GM23338 (cell line): Measurements from ENCODE around the gene CLSTN1. TPM values are rescaled to one million over a fixed set of nuclear protein-coding genes. Genes with fewer than 3 reads are reported as not detected.

Experiments
- ATAC-seq: fragments of 200-7000 bp; cut with Tn5 transposase; 3 replicates; pipeline ENCODE4 v1.9.1; 2020
- DNase-seq: peaks from one replicate; pipeline ENCODE4 v3.0.0-alpha.2; 2015; ENCODE audit warnings: low spot score
- H2AFZ ChIP-seq: fragments of 200-600 bp; sonication (generic); 2 replicates; pipeline ENCODE4 v1.8.0; 2016; ENCODE audit warnings: antibody characterized with exemption, mild to moderate bottlenecking, moderate library complexity
- H3F3A ChIP-seq: fragments of 200-600 bp; sonication (generic); replicated peaks from 2 replicates; pipeline ENCODE4 v1.8.0; 2017; ENCODE audit warnings: antibody characterized with exemption, mixed run types, low read depth
- H3K27ac ChIP-seq: fragments of 200-600 bp; sonication (generic); 2 replicates; pipeline ENCODE4 v1.6.1; 2016; ENCODE audit warnings: low read depth
- H3K27me3 ChIP-seq: fragments of 200-600 bp; sonication (generic); 2 replicates; pipeline ENCODE4 v1.8.0; 2016; ENCODE audit warnings: mild to moderate bottlenecking, mixed run types, moderate library complexity; ENCODE audit not compliant: insufficient read depth
- H3K36me3 ChIP-seq: fragments of 200-600 bp; sonication (generic); 2 replicates; pipeline ENCODE4 v1.8.0; 2016; ENCODE audit warnings: mild to moderate bottlenecking; ENCODE audit not compliant: insufficient read depth
- H3K4me1 ChIP-seq: fragments of 200-600 bp; sonication (generic); 2 replicates; pipeline ENCODE4 v1.8.0; 2016; ENCODE audit warnings: mild to moderate bottlenecking, moderate library complexity; ENCODE audit not compliant: insufficient read depth
- H3K4me2 ChIP-seq: fragments of 200-600 bp; sonication (generic); 2 replicates; pipeline ENCODE4 v1.7.1; 2017; ENCODE audit warnings: mixed run types
- H3K4me3 ChIP-seq: fragments of 200-600 bp; sonication (generic); 2 replicates; pipeline ENCODE4 v1.6.1; 2016; ENCODE audit warnings: mixed run types
- H3K79me2 ChIP-seq: fragments of 200-600 bp; sonication (generic); replicated peaks from 2 replicates; pipeline ENCODE4 v1.8.0; 2017; ENCODE audit warnings: mild to moderate bottlenecking; ENCODE audit not compliant: insufficient read depth
- H3K9me2 ChIP-seq: fragments of 200-600 bp; sonication (generic); 2 replicates; pipeline ENCODE4 v1.8.0; 2017; ENCODE audit not compliant: insufficient read depth
- H4K20me1 ChIP-seq: fragments of 200-600 bp; sonication (generic); replicated peaks from 2 replicates; pipeline ENCODE4 v1.8.0; 2017; ENCODE audit warnings: mild to moderate bottlenecking; ENCODE audit not compliant: insufficient read depth
- H3K27ac Mint-ChIP-seq: 2 replicates; pipeline ENCODE4 v1.8.0; 2020; ENCODE audit warnings: inconsistent platforms, mild to moderate bottlenecking, moderate library complexity, mixed read lengths
- H3K27me3 Mint-ChIP-seq: 3 replicates; pipeline ENCODE4 v1.8.0; 2022; ENCODE audit warnings: low read depth, mild to moderate bottlenecking, moderate library complexity, mixed read lengths, inconsistent platforms; ENCODE audit not compliant: insufficient read depth, poor library complexity
- H3K36me3 Mint-ChIP-seq: 3 replicates; pipeline ENCODE4 v1.8.0; 2021; ENCODE audit warnings: low read depth, mild to moderate bottlenecking, inconsistent platforms, moderate library complexity, mixed read lengths
- H3K4me1 Mint-ChIP-seq: 3 replicates; pipeline ENCODE4 v1.8.0; 2020; ENCODE audit warnings: mild to moderate bottlenecking, inconsistent platforms, mixed read lengths
- H3K4me3 Mint-ChIP-seq: 3 replicates; pipeline ENCODE4 v1.8.0; 2021; ENCODE audit warnings: moderate library complexity, mild to moderate bottlenecking, inconsistent platforms, mixed read lengths
- H3K9me3 Mint-ChIP-seq: 3 replicates; pipeline ENCODE4 v1.8.0; 2020; ENCODE audit warnings: moderate library complexity, mild to moderate bottlenecking, inconsistent platforms, mixed read lengths
- CREB1 ChIP-seq: fragments of 250-450 bp; sonication (Bioruptor Pico); IDR thresholded peaks from 2 replicates; pipeline ENCODE4 v1.5.0; 2020; ENCODE audit warnings: low read depth, mild to moderate bottlenecking, moderate library complexity
- EZH2 ChIP-seq: fragments of 200-600 bp; sonication (generic); IDR thresholded peaks from one replicate; pipeline ENCODE4 v1.8.0; 2017; ENCODE audit warnings: antibody characterized with exemption, mild to moderate bottlenecking, low read depth; ENCODE audit not compliant: unreplicated experiment
- EZH2phosphoT487 ChIP-seq: fragments of 200-600 bp; sonication (generic); IDR thresholded peaks from one replicate; pipeline ENCODE4 v1.8.1; 2018; ENCODE audit warnings: antibody characterized with exemption; ENCODE audit not compliant: unreplicated experiment
- STAT1 ChIP-seq: IDR thresholded peaks from one replicate; pipeline ENCODE4 v1.6.1; 2016; ENCODE audit warnings: antibody characterized with exemption; ENCODE audit not compliant: unreplicated experiment
- ZNF331 ChIP-seq: fragments of 250-450 bp; sonication (Bioruptor Pico); IDR thresholded peaks from 2 replicates; pipeline ENCODE4 v1.5.0; 2020; ENCODE audit warnings: low read depth, mild to moderate bottlenecking, moderate library complexity
- polyA plus RNA-seq: library from polyadenylated mRNA; unstranded; fragments of >200 nt; fragmentation: Nextera tagmentation; extraction: Ambion mirVana; gene quantifications from 2 replicates; pipeline ENCODE4 v1.2.1, GENCODE V29; 2016
- total RNA-seq: library from RNA; depleted of rRNA; stranded (reverse); fragments of >200 nt; shearing (Covaris generic); gene quantifications from 2 replicates; pipeline ENCODE4 v1.2.3, GENCODE V29; 2014
- TF ChIP-seq, protein P1 (sequence below), 2 experiments: fragments of 200-600 bp in 1 of 2; sonication (generic) in 1 of 2; conservative IDR thresholded peaks; 2 replicates each; pipeline versions ENCODE4 v1.5.1 to v1.6.1; 2016 to 2017; ENCODE audit warnings: antibody characterized with exemption in 2 of 2, low read depth in 2 of 2, mild to moderate bottlenecking in 2 of 2, moderate library complexity in 1 of 2
- TF ChIP-seq, protein P2 (sequence below): IDR thresholded peaks from 2 replicates; pipeline ENCODE4 v1.6.1; 2016; ENCODE audit warnings: antibody characterized with exemption

CLSTN1 gene
- total and polyA plus RNA-seq, 2 experiments from 2014 or later, result 38.5 to 66.2 TPM

DNA sequence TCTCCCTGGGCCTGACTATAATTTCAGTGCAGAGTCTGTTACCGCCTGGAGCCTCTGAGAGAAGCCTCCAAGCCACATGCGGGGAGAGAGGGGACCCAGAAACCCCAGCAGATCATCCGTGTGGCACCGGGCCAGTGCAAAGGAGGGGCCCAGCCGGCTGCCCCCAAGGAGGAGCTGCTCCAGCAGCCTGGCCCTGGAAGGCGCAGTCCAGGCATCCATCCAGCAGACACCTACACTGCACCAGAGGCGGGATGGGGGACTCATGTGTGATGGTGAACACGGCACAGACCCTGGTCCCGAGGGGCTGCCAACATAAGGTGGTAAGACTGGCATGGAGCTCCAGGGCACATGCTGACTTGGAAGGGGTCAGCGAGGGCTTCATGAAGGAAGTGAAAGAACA is 39.6 kb upstream of the CLSTN1 start:
- H3K9me2 ChIP-seq, result no peaks in the 10 kb centered on the region
- H3K9me3 Mint-ChIP-seq, result no peaks in the 10 kb centered on the region; the same call in 2 of the 3 replicates
- H3K4me3 Mint-ChIP-seq, result no peak overlapping the region
- no peaks in the 10 kb centered on the region for H3K36me3 ChIP-seq
- H3K79me2 ChIP-seq, result no peaks in the 10 kb centered on the region
- H3K4me1 Mint-ChIP-seq, result peaks cover 20% of the 10 kb centered on the region
- peaks cover 7% of the 10 kb centered on the region; the same call in 1 of the 2 replicates for H3K4me1 ChIP-seq
- 0 out of 2 replicates have a peak, but pooled peaks cover 2% of the 10 kb centered on the region for H4K20me1 ChIP-seq
- peaks cover 7% of the 10 kb centered on the region for H3K36me3 Mint-ChIP-seq
- H2AFZ ChIP-seq, result no peak overlapping the region
- TF ChIP-seq STAT1 (no peak), ZNF331 (CRISPR knock-in tag) (no peak), CREB1 (CRISPR knock-in tag) (no peak)
- H3K4me2 ChIP-seq, result no peak overlapping the region
- H3K27me3 ChIP-seq, result no peaks in the 10 kb centered on the region
- 0 out of 2 replicates have a peak, but pooled peaks cover 8% of the 10 kb centered on the region for H3F3A ChIP-seq
- no peak overlapping the region for H3K27ac ChIP-seq
- DNase-seq (no peak), ATAC-seq (no peak)
- peaks cover 7% of the 10 kb centered on the region for H3K27me3 Mint-ChIP-seq
- H3K27ac Mint-ChIP-seq, result no peak overlapping the region; the same call in 1 of the 2 replicates
- H3K4me3 ChIP-seq, result no peak overlapping the region

DNA sequence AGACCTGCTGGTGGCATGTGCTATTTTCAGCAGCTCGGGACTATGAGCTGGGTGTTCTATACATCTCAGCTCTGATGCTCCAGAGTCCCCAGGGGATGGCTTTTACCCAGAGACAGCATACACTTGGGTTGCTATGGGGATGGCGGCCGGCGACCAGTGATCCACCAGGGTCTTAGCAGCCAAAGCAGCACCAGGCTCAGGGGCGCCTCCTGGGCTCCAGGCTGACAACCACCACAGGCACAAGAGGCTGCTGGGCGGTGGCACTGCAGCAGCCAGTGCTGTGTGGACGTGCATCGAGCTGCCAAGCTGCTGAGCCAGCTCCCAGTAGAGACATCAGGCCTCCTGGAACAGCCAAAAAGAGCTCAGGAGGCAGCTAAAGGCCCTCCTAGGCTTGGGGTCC is 37.6 kb upstream of the CLSTN1 start:
- Mint-ChIP-seq H3K4me1 (peaks cover 20% of the 10 kb centered on the region), H3K4me3 (no peak overlapping the region), H3K36me3 (peaks cover 12% of the 10 kb centered on the region), H3K9me3 (no peaks in the 10 kb centered on the region; the same call in 2 of the 3 replicates), H3K27me3 (peaks cover 4% of the 10 kb centered on the region), H3K27ac (no peak overlapping the region)
- ATAC-seq (peak; percentile 61), DNase-seq (peak; percentile 57)
- Histone ChIP-seq H4K20me1 (no peaks in the 10 kb centered on the region), H3K79me2 (no peaks in the 10 kb centered on the region), H3K4me3 (no peak overlapping the region), H3K36me3 (no peaks in the 10 kb centered on the region), H3K4me1 (peaks cover 7% of the 10 kb centered on the region; the same call in 1 of the 2 replicates), H3K9me2 (no peaks in the 10 kb centered on the region), H3K27ac (no peak overlapping the region), H3K27me3 (no peaks in the 10 kb centered on the region), H2AFZ (no peak overlapping the region), H3F3A (0 out of 2 replicates have a peak, but pooled peaks cover 2% of the 10 kb centered on the region), H3K4me2 (no peak overlapping the region)
- TF ChIP-seq, protein P1, sequence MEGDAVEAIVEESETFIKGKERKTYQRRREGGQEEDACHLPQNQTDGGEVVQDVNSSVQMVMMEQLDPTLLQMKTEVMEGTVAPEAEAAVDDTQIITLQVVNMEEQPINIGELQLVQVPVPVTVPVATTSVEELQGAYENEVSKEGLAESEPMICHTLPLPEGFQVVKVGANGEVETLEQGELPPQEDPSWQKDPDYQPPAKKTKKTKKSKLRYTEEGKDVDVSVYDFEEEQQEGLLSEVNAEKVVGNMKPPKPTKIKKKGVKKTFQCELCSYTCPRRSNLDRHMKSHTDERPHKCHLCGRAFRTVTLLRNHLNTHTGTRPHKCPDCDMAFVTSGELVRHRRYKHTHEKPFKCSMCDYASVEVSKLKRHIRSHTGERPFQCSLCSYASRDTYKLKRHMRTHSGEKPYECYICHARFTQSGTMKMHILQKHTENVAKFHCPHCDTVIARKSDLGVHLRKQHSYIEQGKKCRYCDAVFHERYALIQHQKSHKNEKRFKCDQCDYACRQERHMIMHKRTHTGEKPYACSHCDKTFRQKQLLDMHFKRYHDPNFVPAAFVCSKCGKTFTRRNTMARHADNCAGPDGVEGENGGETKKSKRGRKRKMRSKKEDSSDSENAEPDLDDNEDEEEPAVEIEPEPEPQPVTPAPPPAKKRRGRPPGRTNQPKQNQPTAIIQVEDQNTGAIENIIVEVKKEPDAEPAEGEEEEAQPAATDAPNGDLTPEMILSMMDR (conservative IDR thresholded peaks at IDR 0.05; ENCODE audit: low read depth in 2 of 2), result peak in 1 of 2 experiments; percentile 60; a peak in 2 of 4 replicates
- TF ChIP-seq, protein P2, sequence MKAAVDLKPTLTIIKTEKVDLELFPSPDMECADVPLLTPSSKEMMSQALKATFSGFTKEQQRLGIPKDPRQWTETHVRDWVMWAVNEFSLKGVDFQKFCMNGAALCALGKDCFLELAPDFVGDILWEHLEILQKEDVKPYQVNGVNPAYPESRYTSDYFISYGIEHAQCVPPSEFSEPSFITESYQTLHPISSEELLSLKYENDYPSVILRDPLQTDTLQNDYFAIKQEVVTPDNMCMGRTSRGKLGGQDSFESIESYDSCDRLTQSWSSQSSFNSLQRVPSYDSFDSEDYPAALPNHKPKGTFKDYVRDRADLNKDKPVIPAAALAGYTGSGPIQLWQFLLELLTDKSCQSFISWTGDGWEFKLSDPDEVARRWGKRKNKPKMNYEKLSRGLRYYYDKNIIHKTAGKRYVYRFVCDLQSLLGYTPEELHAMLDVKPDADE, result no peak
- TF ChIP-seq EZH2phosphoT487, result no peak
- TF ChIP-seq STAT1, result no peak
- TF ChIP-seq EZH2, result no peak
